CD4-positive, alpha-beta T cell (primary cell): ENCODE data around the gene AMFR. TPM values are rescaled to one million over a fixed set of nuclear protein-coding genes. Genes with fewer than 3 reads are reported as not detected.
A peak's percentile ranks its signal among the peaks of the same experiment; 100 is the strongest.

ENCODE experiments used
- ATAC-seq: fragments of 200-7000 bp; cut with Tn5 transposase; one replicate; pipeline ENCODE4 v1.10.0; 2022; ENCODE audit warnings: mild to moderate bottlenecking; ENCODE audit not compliant: poor library complexity
- CTCF ChIA-PET: fragments of 350-600 bp; sonication (Branson Sonifier 250); formaldehyde crosslinking; loops from one replicate; lab custom pipeline; 2021; ENCODE audit warnings: antibody characterized with exemption, inconsistent platforms; lab: Charles Lee
- POLR2A ChIA-PET: fragments of 350-600 bp; sonication (Branson Sonifier 250); formaldehyde crosslinking; loops from one replicate; lab custom pipeline; 2021; ENCODE audit warnings: antibody characterized with exemption, inconsistent platforms; lab: Charles Lee
- DNase-seq, 14 experiments: peaks; one replicate each; pipeline ENCODE4 v3.0.0-alpha.2; 2013 to 2020; ENCODE audit warnings: mixed read lengths in 2 of 14
- H3K27ac ChIP-seq, 2 donors: one replicate each; pipeline versions ENCODE4 v1.5.1 to v1.7.0; 2013; ENCODE audit warnings: low read length in 2 of 2, low read depth in 1 of 2, mild to moderate bottlenecking in 1 of 2
- H3K27me3 ChIP-seq, 2 experiments: 1 replicate in 1 of 2; 2 replicates in 1 of 2; pipeline versions ENCODE4 v1.6.1 to v1.7.0; 2013; ENCODE audit warnings: low read length in 2 of 2, control low read depth in 1 of 2, mild to moderate bottlenecking in 1 of 2, moderate library complexity in 1 of 2; ENCODE audit not compliant: insufficient read depth in 2 of 2, control insufficient read depth in 1 of 2
- H3K36me3 ChIP-seq: one replicate; pipeline ENCODE4 v1.6.1; 2013; ENCODE audit warnings: low read length, control low read depth; ENCODE audit not compliant: insufficient read depth
- H3K4me1 ChIP-seq: one replicate; pipeline ENCODE4 v1.6.1; 2013; ENCODE audit warnings: low read length, control low read depth; ENCODE audit not compliant: insufficient read depth
- H3K4me3 ChIP-seq: one replicate; pipeline ENCODE4 v1.5.1; 2013; ENCODE audit warnings: mild to moderate bottlenecking, low read length, moderate library complexity
- H3K9me3 ChIP-seq, 2 experiments: 1 replicate in 1 of 2; 2 replicates in 1 of 2; pipeline versions ENCODE4 v1.6.1 to v1.7.0; 2013; ENCODE audit warnings: low read length in 2 of 2, mild to moderate bottlenecking in 2 of 2, control low read depth in 1 of 2, moderate library complexity in 1 of 2; ENCODE audit not compliant: control insufficient read depth in 1 of 2, insufficient read depth in 1 of 2
- H3K27ac Mint-ChIP-seq: one replicate; pipeline ENCODE4 v1.8.0; 2020; ENCODE audit warnings: mixed read lengths
- H3K27me3 Mint-ChIP-seq: one replicate; pipeline ENCODE4 v1.8.0; 2021; ENCODE audit warnings: mixed read lengths
- H3K36me3 Mint-ChIP-seq: one replicate; pipeline ENCODE4 v1.8.0; 2021; ENCODE audit warnings: low read depth, mixed read lengths
- H3K4me1 Mint-ChIP-seq: one replicate; pipeline ENCODE4 v1.8.0; 2021; ENCODE audit warnings: low read depth, mixed read lengths
- H3K4me3 Mint-ChIP-seq: one replicate; pipeline ENCODE4 v1.8.0; 2020; ENCODE audit warnings: mild to moderate bottlenecking, mixed read lengths
- H3K9me3 Mint-ChIP-seq: one replicate; pipeline ENCODE4 v1.8.0; 2020; ENCODE audit warnings: mixed read lengths
- CTCF ChIP-seq: fragments of 200-600 bp; IDR thresholded peaks from one replicate; pipeline ENCODE4 v1.8.0; 2022; ENCODE audit warnings: antibody characterized with exemption, mild to moderate bottlenecking
- intact Hi-C, 2 experiments: fragments of 100-400 bp; cut with DNase I in 1 of 2; cut with micrococcal nuclease in 1 of 2; formaldehyde crosslinking; loops; one replicate each; pipeline versions ENCODE4 v1.15.1 to v1.9.0; 2023 to 2025; cut with DNase I, micrococcal nuclease
- total RNA-seq, 174 experiments: library from RNA in 2 of 174; stranded (reverse) in 2 of 174; gene quantifications; one replicate each; pipeline ENCODE4 v1.2.3 and lab custom pipeline; 2021 to 2026

Gene AMFR
- total RNA-seq, 2 experiments from 2014 or later = 79.2 to 83.8 TPM

GRCh38 chr16:56356276-56357240 is 68.8 kb downstream of the AMFR start:
- Mint-ChIP-seq H3K27ac (peak overlapping the region; percentile 83), H3K9me3 (no peaks in the 10 kb centered on the region), H3K4me1 (peaks cover 31% of the 10 kb centered on the region), H3K36me3 (peaks cover 12% of the 10 kb centered on the region), H3K4me3 (peak overlapping the region; percentile 90), H3K27me3 (no peaks in the 10 kb centered on the region)
- H3K27ac ChIP-seq = peak overlapping the region in 1 of 2 donors; percentile 13
- CTCF ChIA-PET = interaction anchor here (0.7 to 1.3 kb wide), 3 partner anchors 10 to 46 kb away, joined by 3 read pairs; no protein-coding TSS in a partner anchor
- TF ChIP-seq CTCF = peak; percentile 86
- H3K4me1 ChIP-seq = peaks cover 13% of the 10 kb centered on the region
- intact Hi-C loops = loop anchor here in 1 of 2 experiments (5.0 kb wide), 1 partner anchor 889 kb away; no protein-coding TSS in a partner anchor
- POLR2A ChIA-PET = interaction anchor here (0.8 to 1.2 kb wide), 2 partner anchors 68 to 163 kb away, joined by 3 read pairs; no protein-coding TSS in a partner anchor
- ATAC-seq (peak; percentile 75), DNase-seq (peak; percentile 25 to 77 (median 48))
- peak overlapping the region; percentile 55 for H3K4me3 ChIP-seq
- H3K9me3 ChIP-seq = no peaks in the 10 kb centered on the region
- H3K36me3 ChIP-seq = no peaks in the 10 kb centered on the region
- no peaks in the 10 kb centered on the region for H3K27me3 ChIP-seq

GRCh38 chr16:56355786-56356275 is 69.5 kb downstream of the AMFR start:
- no peak for DNase-seq
- H3K4me3 ChIP-seq = peak overlapping the region; percentile 55
- POLR2A ChIA-PET = interaction anchor here (0.8 kb wide), 1 partner anchor 164 kb away, joined by 3 read pairs; no protein-coding TSS in a partner anchor

More at GRCh38 chr16:56355786-56356275, 69.5 kb downstream of the AMFR start:
- ATAC-seq = no peak
- CTCF ChIA-PET = interaction anchor here (0.7 to 1.3 kb wide), 3 partner anchors 10 to 47 kb away, joined by 3 read pairs; no protein-coding TSS in a partner anchor
- peaks cover 8% of the 10 kb centered on the region for H3K36me3 Mint-ChIP-seq
- no peaks in the 10 kb centered on the region for H3K27me3 ChIP-seq
- no peaks in the 10 kb centered on the region for H3K9me3 ChIP-seq
- TF ChIP-seq CTCF = no peak
- H3K4me1 ChIP-seq = peaks cover 13% of the 10 kb centered on the region
- no peaks in the 10 kb centered on the region for H3K36me3 ChIP-seq
- H3K4me3 Mint-ChIP-seq = no peak overlapping the region
- no peak overlapping the region for H3K27ac ChIP-seq
- H3K27me3 Mint-ChIP-seq = no peaks in the 10 kb centered on the region
- intact Hi-C loops = loop anchor here in 1 of 2 experiments (5.0 kb wide), 1 partner anchor 889 kb away; no protein-coding TSS in a partner anchor
- H3K9me3 Mint-ChIP-seq = no peaks in the 10 kb centered on the region
- H3K27ac Mint-ChIP-seq = peak overlapping the region; percentile 83
- H3K4me1 Mint-ChIP-seq = peaks cover 31% of the 10 kb centered on the region
